Left lobe of liver (tissue), 2 donors: ENCODE data around the gene LSM14B. TPM values are rescaled to one million over a fixed set of nuclear protein-coding genes. Genes with fewer than 3 reads are reported as not detected.
A peak's percentile ranks its signal among the peaks of the same experiment; 100 is the strongest.
"Not testable (repeated sequence)": the region's sequence is repeated elsewhere in the genome, so short reads cannot be mapped to it uniquely, and the experiment has no call there.

Experiments
- ATAC-seq: fragments of 200-7000 bp; cut with Tn5 transposase; one replicate; pipeline ENCODE4 v1.9.1; 2020; ENCODE audit warnings: mild to moderate bottlenecking, moderate library complexity
- DNase-seq: peaks from one replicate; pipeline ENCODE4 v3.0.0-alpha.2; 2020; ENCODE audit warnings: low spot score
- total RNA-seq: library from RNA; stranded (reverse); gene quantifications from one replicate; pipeline ENCODE4 v1.2.1, GENCODE V29; 2021
- donor health status: DM: no; HTN: no; CAD: no; lungs with moderate emphysema.
- donor health status: DM: no; HTN: yes; CAD: no.

LSM14B gene
- total RNA-seq, 1 donor from 2014 or later, result 19.6 TPM

- DNase-seq, result peak; percentile 73
- ATAC-seq, result peak; percentile 32
Measured at GRCh38 chr20:62143957-62144825, 21.9 kb downstream of the LSM14B start.

GRCh38 chr20:62145688-62146018 lies 23.4 kb downstream of the LSM14B start:
- ATAC-seq, result no peak
- no peak for DNase-seq

GRCh38 chr20:62146019-62146755 lies 23.9 kb downstream of the LSM14B start:
- peak; percentile 46 for ATAC-seq
- peak; percentile 86 for DNase-seq

DNA sequence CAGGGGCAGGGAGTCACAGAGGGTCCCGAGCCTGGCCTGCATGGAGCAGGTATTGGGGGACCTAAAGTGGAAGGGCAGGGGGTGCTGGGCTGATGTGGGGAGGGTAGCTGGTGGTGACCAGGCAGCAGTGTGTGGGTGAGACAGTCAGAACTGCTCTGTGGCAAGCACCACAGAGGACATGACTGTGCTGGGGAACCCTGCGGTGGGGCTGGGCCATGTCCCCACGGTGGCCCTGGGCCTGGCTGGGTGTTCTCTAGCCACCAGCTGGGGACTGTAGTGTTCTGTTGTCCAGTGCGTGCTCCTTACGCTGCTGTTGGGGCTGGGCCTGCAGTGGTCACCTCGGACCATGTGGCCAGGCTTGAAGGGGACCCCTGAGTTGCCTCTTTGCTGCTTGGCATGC lies 24.9 kb downstream of the LSM14B start:
- ATAC-seq (no peak), DNase-seq (no peak)

DNA sequence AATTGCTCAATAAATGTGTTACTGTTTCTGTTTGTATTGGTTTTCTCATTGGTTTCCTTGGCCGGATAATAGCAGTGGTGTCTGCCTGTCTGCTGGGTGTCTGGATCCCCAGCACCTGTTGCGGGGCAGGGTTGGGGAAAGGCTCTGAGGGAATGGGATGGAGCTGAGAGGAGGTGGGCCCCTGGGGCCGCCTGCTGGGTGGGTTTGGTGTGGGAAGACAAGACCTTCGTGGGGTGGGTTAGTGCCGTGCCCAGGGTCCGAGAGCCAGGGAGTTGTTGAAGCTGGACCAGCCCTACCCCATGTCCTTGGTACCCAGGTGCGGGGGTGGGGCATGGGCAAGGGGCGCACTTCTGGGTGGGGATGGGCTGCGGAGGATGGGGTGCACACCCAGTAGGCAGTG lies 25.3 kb downstream of the LSM14B start:
- DNase-seq, result no peak
- no peak for ATAC-seq

- not testable (repeated sequence) for ATAC-seq, DNase-seq
Measured at GRCh38 chr20:62148383-62148782, 26.1 kb downstream of the LSM14B start.

- peak; percentile 15 for ATAC-seq
- no peak for DNase-seq
Measured at GRCh38 chr20:62148908-62149314, 26.6 kb downstream of the LSM14B start.

- ATAC-seq (peak; percentile 18), DNase-seq (no peak)
Measured at GRCh38 chr20:62149532-62150309, 27.4 kb downstream of the LSM14B start.

- no peak for ATAC-seq
- no peak for DNase-seq
Measured at GRCh38 chr20:62150310-62150575, 28.0 kb downstream of the LSM14B start.

DNA sequence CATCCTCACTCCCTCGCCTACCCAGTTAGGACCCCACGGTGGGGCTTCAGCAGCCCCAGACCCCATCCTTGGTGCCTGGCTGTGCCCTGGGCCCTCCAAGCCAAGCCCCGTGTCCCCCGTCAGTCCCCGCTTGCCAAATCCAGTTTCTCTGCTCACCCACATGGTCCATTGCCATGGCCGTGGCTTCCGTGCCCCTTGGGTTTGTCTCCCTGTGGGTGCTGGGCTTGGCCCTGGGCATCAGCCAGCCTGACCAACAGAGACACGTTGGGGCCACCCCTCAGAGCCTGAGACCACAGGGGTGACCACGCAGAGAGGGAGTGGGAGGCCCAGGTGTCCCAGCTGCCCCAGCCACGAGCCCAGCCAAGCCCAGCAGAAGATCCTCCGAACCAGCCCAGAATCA lies 28.9 kb downstream of the LSM14B start:
- no peak for DNase-seq
- no peak for ATAC-seq

DNA sequence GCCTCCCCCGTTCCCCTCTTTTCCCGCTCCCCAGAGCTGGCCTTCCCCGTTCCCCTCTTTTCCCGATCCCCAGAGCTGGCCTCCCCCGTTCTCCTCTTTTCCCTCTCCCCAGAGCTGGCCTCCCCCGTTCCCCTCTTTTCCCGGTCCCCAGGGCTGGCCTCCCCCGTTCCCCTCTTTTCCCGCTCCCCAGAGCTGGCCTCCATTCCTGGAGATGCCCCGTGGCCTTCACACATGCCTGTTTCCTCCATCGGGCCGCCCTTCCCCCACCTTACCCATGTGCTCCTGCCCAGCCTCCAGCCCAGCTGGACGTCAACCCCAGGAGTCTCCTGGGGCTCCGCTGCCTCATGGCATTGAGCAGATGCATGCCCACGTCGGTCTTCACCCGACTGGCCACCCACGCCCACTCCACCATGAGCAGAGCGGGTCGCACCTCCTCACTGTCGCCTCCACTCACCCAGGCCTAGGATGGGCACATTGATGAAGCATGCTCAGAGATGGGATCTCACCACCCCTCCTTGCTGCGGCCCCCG lies 29.6 kb downstream of the LSM14B start:
- DNase-seq (no peak), ATAC-seq (no peak)

GRCh38 chr20:62155428-62156253 lies 33.4 kb downstream of the LSM14B start:
- ATAC-seq (peak; percentile 68), DNase-seq (peak; percentile 79)

DNA sequence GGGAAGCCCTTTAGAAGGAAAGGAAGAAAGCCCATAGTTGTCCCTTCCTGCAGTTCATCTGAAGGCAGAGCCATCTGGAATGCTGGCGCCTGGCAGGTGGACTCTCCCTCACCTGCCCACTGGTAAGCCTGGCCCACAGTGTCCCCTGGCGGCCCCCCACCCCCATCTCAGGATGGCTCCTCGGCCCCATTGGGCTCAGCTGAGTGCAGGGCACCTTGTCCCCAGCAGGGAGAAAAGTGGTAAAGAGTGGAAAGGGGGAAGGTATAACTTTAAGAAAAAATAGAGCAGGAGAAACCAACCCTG lies 33.9 kb downstream of the LSM14B start:
- no peak for DNase-seq
- ATAC-seq, result peak; percentile 16

DNA sequence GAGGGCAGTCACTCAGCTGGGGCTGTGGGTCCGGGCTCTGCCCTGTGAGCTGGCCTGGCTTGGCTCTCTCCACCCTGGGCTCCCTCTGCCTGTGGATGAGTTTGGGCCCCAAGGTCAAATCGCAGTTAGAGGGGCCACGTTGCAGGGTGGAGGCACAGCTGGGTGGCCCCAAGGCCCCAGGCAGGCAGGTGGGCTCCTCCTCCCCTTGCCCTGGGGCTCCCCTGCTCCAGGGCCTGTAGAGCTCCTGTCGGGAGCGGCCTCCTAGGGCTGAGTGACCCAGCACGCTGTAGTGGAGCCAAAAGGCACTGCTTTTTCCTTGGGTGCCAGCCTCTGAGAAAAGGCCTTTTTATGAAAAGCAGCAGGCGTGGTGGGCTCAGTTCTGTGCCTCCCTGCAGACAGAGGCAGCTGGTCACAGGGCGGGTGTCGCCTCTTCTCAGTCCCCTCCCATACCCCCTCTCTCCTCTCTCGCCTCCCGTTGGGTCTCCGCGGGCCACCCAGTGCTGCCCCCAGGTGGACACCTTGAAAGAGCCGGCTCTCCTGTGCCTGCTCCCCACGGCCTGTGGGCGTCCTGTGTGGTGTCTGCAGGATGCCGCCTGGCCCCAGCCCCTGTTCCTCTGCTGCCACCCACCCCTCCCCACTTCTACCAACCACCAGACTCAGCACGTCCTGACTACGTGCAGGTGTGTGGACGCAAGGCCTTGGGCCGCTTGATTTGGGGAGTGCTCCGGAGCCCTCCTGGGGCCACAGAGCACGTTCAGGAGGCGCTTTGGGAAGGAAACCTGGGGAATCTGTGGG lies 34.5 kb downstream of the LSM14B start:
- DNase-seq (no peak), ATAC-seq (peak; percentile 77)

DNA sequence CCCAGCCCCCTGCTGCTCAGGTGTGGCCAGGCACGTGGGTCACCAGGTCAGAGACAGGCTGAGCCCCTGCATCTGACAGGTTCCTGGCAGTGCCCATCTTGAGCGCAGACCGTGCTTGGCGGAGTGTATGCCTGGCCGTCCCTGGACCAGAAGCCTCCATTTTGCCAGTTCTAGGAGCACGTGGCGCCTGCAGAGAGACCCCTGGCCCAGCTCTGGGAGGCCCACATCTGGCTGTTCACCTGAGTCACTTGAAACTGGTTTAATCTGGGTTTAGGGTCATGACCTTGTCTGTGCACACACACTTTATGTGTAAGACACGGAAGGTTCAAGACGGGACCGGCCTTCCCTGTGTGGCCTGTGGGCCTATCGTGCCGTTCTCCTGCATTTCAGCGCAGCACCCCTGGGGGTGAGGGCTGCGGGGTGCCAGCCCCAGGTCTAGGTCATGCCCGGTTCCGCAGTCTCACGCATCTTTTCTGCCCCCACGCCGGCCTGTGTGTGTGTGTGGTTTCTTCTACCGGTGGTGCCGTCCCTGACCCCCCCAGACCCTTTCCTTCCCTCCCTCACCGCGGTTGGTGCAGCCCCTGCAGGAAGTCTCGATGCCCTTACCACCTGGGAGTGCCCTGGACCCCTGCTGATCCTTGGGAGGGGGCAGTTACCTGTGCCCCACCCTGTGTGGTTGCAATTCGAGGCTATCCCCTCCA lies 35.3 kb downstream of the LSM14B start:
- ATAC-seq, result no peak
- no peak for DNase-seq

GRCh38 chr20:62158088-62158400 lies 35.8 kb downstream of the LSM14B start:
- no peak for ATAC-seq
- DNase-seq, result no peak

DNA sequence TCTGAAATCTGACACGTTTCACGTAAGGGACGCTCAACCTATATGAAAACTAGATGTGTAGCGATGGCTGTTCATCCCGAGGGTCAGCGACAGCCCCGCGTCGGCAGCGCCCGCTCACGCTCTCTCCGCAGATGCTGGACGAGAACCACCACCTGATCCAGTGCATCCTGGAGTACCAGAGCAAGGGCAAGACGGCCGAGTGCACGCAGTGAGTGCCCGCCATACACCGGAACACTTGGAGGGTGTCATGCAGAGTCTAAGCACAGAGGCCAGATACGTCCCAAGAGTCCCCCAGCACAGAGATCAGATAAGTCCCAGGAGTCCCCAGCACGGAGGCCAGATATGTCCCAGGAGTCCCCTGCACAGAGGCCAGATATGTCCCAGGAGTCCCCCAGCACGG lies 36.3 kb downstream of the LSM14B start:
- no peak for DNase-seq
- ATAC-seq, result no peak

DNA sequence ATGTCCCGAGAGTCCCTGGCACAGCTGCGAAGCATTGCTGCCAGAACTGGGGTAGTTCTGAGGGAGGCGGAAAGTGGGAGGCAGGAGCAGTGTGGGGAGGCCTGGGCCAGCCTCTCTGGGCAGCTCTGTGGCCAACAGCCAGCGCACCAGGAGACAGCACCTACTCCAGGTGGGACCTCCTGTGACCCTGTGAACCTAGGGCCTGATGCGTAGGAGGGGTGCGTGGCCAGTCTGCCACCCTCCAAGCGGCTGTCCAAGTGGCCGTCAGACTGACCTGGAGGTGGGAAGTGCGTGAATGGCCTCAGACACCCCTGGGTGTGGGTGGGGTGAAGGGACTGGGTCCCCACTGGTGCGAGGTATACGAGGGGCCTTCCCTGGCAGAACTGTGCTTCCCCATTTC lies 36.8 kb downstream of the LSM14B start:
- ATAC-seq (peak; percentile 1), DNase-seq (no peak)

- ATAC-seq (no peak), DNase-seq (no peak)
Measured at GRCh38 chr20:62159839-62160238, 37.6 kb downstream of the LSM14B start.

- DNase-seq (no peak), ATAC-seq (no peak)
Measured at GRCh38 chr20:62160253-62160652, 38.0 kb downstream of the LSM14B start.
